HCT116 (cell line): ENCODE data around the gene MAP7. TPM values are rescaled to one million over a fixed set of nuclear protein-coding genes. Genes with fewer than 3 reads are reported as not detected.

Source experiments
- ATAC-seq: fragments of 200-7000 bp; cut with Tn5 transposase; 2 replicates; pipeline ENCODE4 v1.9.1; 2020; ENCODE audit warnings: mild to moderate bottlenecking, moderate library complexity
- BruUV-seq: library from RNA; stranded (reverse); fragments of 400-500 nt; replicated peaks from 2 replicates; lab custom pipeline; 2021; lab: Mats Ljungman, UMichigan
- CTCF ChIA-PET: fragments of 300-600 bp; sonication (Branson Sonifier 250); formaldehyde crosslinking; loops from one replicate; lab custom pipeline; 2021; ENCODE audit warnings: antibody characterized with exemption; lab: Charles Lee
- POLR2A ChIA-PET: fragments of 300-600, 350-600 bp; sonication (Branson Sonifier 250); formaldehyde crosslinking; loops from one replicate; lab custom pipeline; 2021; ENCODE audit warnings: antibody characterized with exemption; lab: Charles Lee
- RAD21 ChIA-PET, 2 experiments: fragments of 300-600 bp; sonication (Branson Sonifier 250); formaldehyde crosslinking; loops; one replicate each; lab custom pipeline; 2023; ENCODE audit warnings: low total read pairs in 2 of 2; ENCODE audit not compliant: uncharacterized antibody in 2 of 2, unreplicated experiment in 2 of 2, low non-redundant PET in 1 of 2; lab: Charles Lee
- DNase-seq: peaks from one replicate; pipeline ENCODE4 v3.0.0-alpha.2; 2010; ENCODE audit warnings: low read depth, low spot score
- H2AFZ ChIP-seq: fragments of 200-600 bp; shearing (Covaris generic), sonication (generic); 2 replicates; pipeline ENCODE4 v1.6.1; 2017; ENCODE audit warnings: low read depth, mixed run types, mixed read lengths, antibody characterized with exemption, low read length; ENCODE audit not compliant: poor library complexity, severe bottlenecking
- H3K27ac ChIP-seq: 2 replicates; pipeline ENCODE4 v1.5.1; 2012; ENCODE audit warnings: low read depth, low read length
- H3K27me3 ChIP-seq: fragments of 200-600 bp; sonication (generic); 2 replicates; pipeline ENCODE4 v1.6.1; 2016; ENCODE audit warnings: mixed run types, low read length, mixed read lengths; ENCODE audit not compliant: insufficient read depth
- H3K36me3 ChIP-seq, 2 experiments: fragments of 200-500 bp in 1 of 2; fragments of 200-600 bp in 1 of 2; sonication (Bioruptor generic) in 1 of 2; sonication (generic) in 1 of 2; 2 replicates each; pipeline versions ENCODE4 v1.5.1 to v1.6.1; 2014 to 2016; ENCODE audit warnings: low read length in 2 of 2, inconsistent platforms in 1 of 2, mixed read lengths in 1 of 2, mixed run types in 1 of 2; ENCODE audit not compliant: insufficient read depth in 2 of 2, control insufficient read depth in 1 of 2
- H3K4me1 ChIP-seq, 2 experiments: fragments of 200-600 bp in 1 of 2; sonication (generic) in 1 of 2; 2 replicates each; pipeline versions ENCODE4 v1.5.1 to v1.6.1; 2012 to 2017; ENCODE audit warnings: low read length in 2 of 2, inconsistent platforms in 1 of 2, mild to moderate bottlenecking in 1 of 2, mixed read lengths in 1 of 2, mixed run types in 1 of 2, moderate library complexity in 1 of 2; ENCODE audit not compliant: insufficient read depth in 2 of 2, control insufficient read depth in 1 of 2
- H3K4me2 ChIP-seq: fragments of 200-600 bp; sonication (generic); 2 replicates; pipeline ENCODE4 v1.6.1; 2017; ENCODE audit warnings: mixed run types, low read length, mixed read lengths
- H3K4me3 ChIP-seq, 2 experiments: fragments of 200-600 bp in 1 of 2; sonication (generic) in 1 of 2; replicated peaks in 1 of 2; 2 replicates each; pipeline ENCODE4 v1.5.1; 2011 to 2016; ENCODE audit warnings: low read length in 2 of 2, control low read depth in 1 of 2, low read depth in 1 of 2, mild to moderate bottlenecking in 1 of 2, mixed read lengths in 1 of 2, mixed run types in 1 of 2
- H3K79me2 ChIP-seq: fragments of 200-600 bp; sonication (generic); 2 replicates; pipeline ENCODE4 v1.6.1; 2017; ENCODE audit warnings: mild to moderate bottlenecking, mixed run types, low read length, moderate library complexity, mixed read lengths; ENCODE audit not compliant: insufficient read depth
- H3K9ac ChIP-seq: fragments of 200-600 bp; sonication (generic); 2 replicates; pipeline ENCODE4 v1.6.1; 2016; ENCODE audit warnings: low read length, mixed read lengths
- H3K9me2 ChIP-seq: fragments of 200-600 bp; sonication (generic), shearing (Covaris generic); 2 replicates; pipeline ENCODE4 v1.6.1; 2017; ENCODE audit warnings: mixed run types, mild to moderate bottlenecking, moderate library complexity; ENCODE audit not compliant: insufficient read depth
- H3K9me3 ChIP-seq, 2 experiments: fragments of 200-500 bp in 1 of 2; fragments of 200-600 bp in 1 of 2; sonication (Bioruptor generic) in 1 of 2; sonication (generic) in 1 of 2; 2 replicates each; pipeline ENCODE4 v1.6.1; 2014 to 2017; ENCODE audit warnings: low read length in 2 of 2, mixed read lengths in 2 of 2, inconsistent platforms in 1 of 2, low read depth in 1 of 2, mild to moderate bottlenecking in 1 of 2, mixed run types in 1 of 2, moderate library complexity in 1 of 2; ENCODE audit not compliant: control insufficient read depth in 1 of 2, insufficient read depth in 1 of 2
- H4K20me1 ChIP-seq: fragments of 200-600 bp; sonication (generic), shearing (Covaris generic); 2 replicates; pipeline ENCODE4 v1.6.1; 2017; ENCODE audit warnings: mixed run types, mild to moderate bottlenecking, moderate library complexity; ENCODE audit not compliant: insufficient read depth
- ATF3 ChIP-seq: IDR thresholded peaks from 2 replicates; pipeline ENCODE4 v1.6.1; 2012
- CBX3 ChIP-seq: IDR thresholded peaks from 2 replicates; pipeline ENCODE4 v1.6.1; 2012; ENCODE audit warnings: low read depth
- EGR1 ChIP-seq: IDR thresholded peaks from 2 replicates; pipeline ENCODE4 v1.6.1; 2012; ENCODE audit warnings: low read depth
- RAD21 ChIP-seq: IDR thresholded peaks from 2 replicates; pipeline ENCODE4 v1.6.1; 2012; ENCODE audit warnings: low read depth, mild to moderate bottlenecking
- REST ChIP-seq: IDR thresholded peaks from 2 replicates; pipeline ENCODE4 v1.6.1; 2012; ENCODE audit warnings: low read depth
- SRF ChIP-seq: IDR thresholded peaks from 2 replicates; pipeline ENCODE4 v1.6.1; 2012; ENCODE audit warnings: low read depth
- ZFX ChIP-seq: fragments of 450-650 bp; IDR thresholded peaks from 2 replicates; pipeline ENCODE4 v1.6.1; 2017
- intact Hi-C: fragments of 100-400 bp; cut with micrococcal nuclease; formaldehyde crosslinking; loops from 2 replicates; pipeline ENCODE4 v1.10.0; 2022
- total RNA-seq: library from RNA; stranded (reverse); gene quantifications from one replicate; pipeline ENCODE4 v1.2.1, GENCODE V29; 2021; ENCODE audit not compliant: unreplicated experiment

Gene MAP7
- total RNA-seq, 1 experiment from 2014 or later = 35.5 TPM

- DNase-seq (no peak), ATAC-seq (no peak)
- intact Hi-C loops = no loop called here
- Histone ChIP-seq H3K4me1 (no peaks in the 10 kb centered on the region), H3K9me2 (no peaks in the 10 kb centered on the region), H2AFZ (no peak overlapping the region), H3K4me2 (no peak overlapping the region), H3K27me3 (no peaks in the 10 kb centered on the region), H3K9ac (no peak overlapping the region), H3K36me3 (no peaks in the 10 kb centered on the region; a peak in 2 of 4 replicates), H3K4me3 (no peak overlapping the region), H3K27ac (no peak overlapping the region), H3K79me2 (no peaks in the 10 kb centered on the region), H3K9me3 (no peaks in the 10 kb centered on the region), H4K20me1 (no peaks in the 10 kb centered on the region)
- CTCF ChIA-PET = interaction anchor here (0.9 to 1.1 kb wide), 2 partner anchors 10 to 27 kb away, joined by 3 read pairs; no protein-coding TSS in a partner anchor
- POLR2A ChIA-PET = no interaction called here
- RAD21 ChIA-PET = no interaction called here
- TF ChIP-seq ZFX (no peak), ATF3 (no peak), SRF (no peak), RAD21 (no peak), REST (no peak), EGR1 (no peak), CBX3 (no peak)
- TSS peak; percentile 42 for BruUV-seq
These were observed 206.5 kb downstream of the MAP7 start for GRCh38 chr6:136343700-136344099.
